Erythroblast (primary cell): ENCODE results near the gene RNF26.
A peak's percentile ranks its signal among the peaks of the same experiment; 100 is the strongest.

ENCODE experiments used
- DNase-seq, 2 experiments: peaks; one replicate each; lab custom pipeline; 2025; lab: John Stamatoyannopoulos, UW
- GATA1 ChIP-seq: IDR thresholded peaks from 2 replicates; pipeline ENCODE4 v1.6.1; 2011; ENCODE audit warnings: low read depth, mild to moderate bottlenecking, control low read depth, low read length, moderate library complexity
- POLR2A ChIP-seq: IDR thresholded peaks from 2 replicates; pipeline ENCODE4 v1.6.1; 2011; ENCODE audit warnings: mild to moderate bottlenecking, low read length

RNF26 gene

GRCh38 chr11:119373059-119373920 lies 39.0 kb downstream of the RNF26 start:
- no peak for TF ChIP-seq POLR2A
- no peak for TF ChIP-seq GATA1
- DNase-seq, result no peak

GRCh38 chr11:119373921-119374631 lies 39.7 kb downstream of the RNF26 start:
- DNase-seq, result peak; percentile 33 to 63
- TF ChIP-seq GATA1, result no peak
- no peak for TF ChIP-seq POLR2A

- TF ChIP-seq GATA1 (no peak), POLR2A (no peak)
- DNase-seq, result peak; percentile 37 to 56
Observed at GRCh38 chr11:119374632-119375336, 40.5 kb downstream of the RNF26 start.

- TF ChIP-seq POLR2A, result no peak
- no peak for DNase-seq
Observed at GRCh38 chr11:119375337-119376196, 41.2 kb downstream of the RNF26 start.

GRCh38 chr11:119376197-119376847 lies 42.0 kb downstream of the RNF26 start:
- no peak for DNase-seq
- TF ChIP-seq POLR2A (no peak), GATA1 (no peak)

- TF ChIP-seq POLR2A (no peak), GATA1 (no peak)
- no peak for DNase-seq
Observed at GRCh38 chr11:119377112-119377901, 43.0 kb downstream of the RNF26 start.

- no peak for TF ChIP-seq POLR2A
- TF ChIP-seq GATA1, result no peak
- no peak for DNase-seq
Observed at GRCh38 chr11:119377961-119378667, 43.8 kb downstream of the RNF26 start.

GRCh38 chr11:119378851-119379465 lies 44.6 kb downstream of the RNF26 start:
- DNase-seq, result no peak
- TF ChIP-seq POLR2A (no peak), GATA1 (no peak)

GRCh38 chr11:119380160-119380826 lies 46.0 kb downstream of the RNF26 start:
- TF ChIP-seq POLR2A, result no peak
- no peak for TF ChIP-seq GATA1
- no peak for DNase-seq

- DNase-seq, result no peak
- no peak for TF ChIP-seq GATA1
- no peak for TF ChIP-seq POLR2A
Observed at GRCh38 chr11:119380827-119381180, 46.5 kb downstream of the RNF26 start.
